Measurements from ENCODE around the gene UNC13C. TPM values are rescaled to one million over a fixed set of nuclear protein-coding genes. Genes with fewer than 3 reads are reported as not detected.

Gene UNC13C
- total RNA-seq, 1 donor from 2014 or later, result 0.21 TPM

DNA sequence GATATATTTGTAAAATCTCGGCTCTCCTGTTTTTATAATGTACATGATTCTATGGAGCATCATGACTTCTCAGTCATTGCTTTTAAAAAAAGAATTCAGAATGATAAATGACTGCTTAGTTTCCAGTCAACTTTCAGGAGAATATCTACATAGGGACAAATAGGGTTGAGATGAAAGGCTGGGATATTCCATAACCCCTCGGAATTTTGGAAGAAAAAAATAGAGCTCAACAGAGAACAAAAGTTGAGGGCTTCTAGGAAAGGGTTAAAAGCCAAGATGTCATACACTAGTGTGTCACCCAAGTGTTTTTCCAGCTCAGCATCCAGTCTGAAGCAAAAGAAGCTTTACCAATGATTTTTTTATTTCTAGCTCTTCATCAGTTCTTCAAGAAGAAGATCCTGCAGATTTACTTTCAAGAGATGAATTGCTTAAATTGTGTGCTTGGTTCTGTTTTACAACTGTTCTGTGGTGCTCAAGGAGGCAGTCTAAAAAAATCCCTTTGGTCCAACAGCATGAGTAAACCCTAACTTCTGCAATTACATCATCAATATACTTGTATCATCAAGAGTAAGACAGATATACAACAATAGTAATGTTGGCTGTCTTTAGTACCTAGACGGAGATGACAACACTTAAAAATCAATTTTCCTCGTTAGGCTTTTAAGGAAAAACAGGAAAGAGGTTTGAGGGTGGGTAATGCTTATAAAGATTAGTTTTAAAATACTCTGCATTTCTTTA is 979 bp downstream of the UNC13C start:
- no peak for DNase-seq (ENCODE audit: low read depth)
- Histone ChIP-seq H3K36me3 (ENCODE audit: control insufficient read depth, insufficient read depth, low read length) (no peaks in the 10 kb centered on the region), H3K4me3 (ENCODE audit: low read depth, low read length) (peak overlapping the region; percentile 36), H3K27me3 (ENCODE audit: control insufficient read depth, insufficient read depth, low read length) (no peaks in the 10 kb centered on the region)
- TF ChIP-seq, protein P1, sequence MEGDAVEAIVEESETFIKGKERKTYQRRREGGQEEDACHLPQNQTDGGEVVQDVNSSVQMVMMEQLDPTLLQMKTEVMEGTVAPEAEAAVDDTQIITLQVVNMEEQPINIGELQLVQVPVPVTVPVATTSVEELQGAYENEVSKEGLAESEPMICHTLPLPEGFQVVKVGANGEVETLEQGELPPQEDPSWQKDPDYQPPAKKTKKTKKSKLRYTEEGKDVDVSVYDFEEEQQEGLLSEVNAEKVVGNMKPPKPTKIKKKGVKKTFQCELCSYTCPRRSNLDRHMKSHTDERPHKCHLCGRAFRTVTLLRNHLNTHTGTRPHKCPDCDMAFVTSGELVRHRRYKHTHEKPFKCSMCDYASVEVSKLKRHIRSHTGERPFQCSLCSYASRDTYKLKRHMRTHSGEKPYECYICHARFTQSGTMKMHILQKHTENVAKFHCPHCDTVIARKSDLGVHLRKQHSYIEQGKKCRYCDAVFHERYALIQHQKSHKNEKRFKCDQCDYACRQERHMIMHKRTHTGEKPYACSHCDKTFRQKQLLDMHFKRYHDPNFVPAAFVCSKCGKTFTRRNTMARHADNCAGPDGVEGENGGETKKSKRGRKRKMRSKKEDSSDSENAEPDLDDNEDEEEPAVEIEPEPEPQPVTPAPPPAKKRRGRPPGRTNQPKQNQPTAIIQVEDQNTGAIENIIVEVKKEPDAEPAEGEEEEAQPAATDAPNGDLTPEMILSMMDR (IDR thresholded peaks at IDR 0.05; ENCODE audit: insufficient read depth, low read length, poor library complexity, severe bottlenecking), result no peak

DNA sequence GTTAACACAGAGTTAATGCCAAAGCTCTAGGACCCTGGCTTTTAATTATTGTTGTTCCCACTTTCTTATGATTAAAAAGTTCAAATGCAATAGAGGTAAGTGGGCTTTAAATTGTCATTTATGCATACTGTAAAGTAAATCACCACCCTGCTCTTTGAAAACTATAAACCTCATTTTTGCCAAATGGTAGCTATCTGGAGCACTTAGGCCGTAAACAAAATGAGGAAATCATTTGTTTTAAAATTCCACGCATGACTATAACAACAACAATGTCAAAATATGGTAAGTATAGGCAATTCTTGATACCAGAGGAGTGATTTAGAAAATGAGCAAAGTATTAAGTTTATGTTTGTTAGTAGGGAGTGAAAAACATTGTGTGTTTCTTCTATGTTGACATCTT is 1.8 kb downstream of the UNC13C start:
- TF ChIP-seq, protein P1 (IDR thresholded peaks at IDR 0.05; ENCODE audit: insufficient read depth, low read length, poor library complexity, severe bottlenecking), result no peak
- Histone ChIP-seq H3K4me3 (ENCODE audit: low read depth, low read length) (no peak overlapping the region), H3K36me3 (ENCODE audit: control insufficient read depth, insufficient read depth, low read length) (no peaks in the 10 kb centered on the region), H3K27me3 (ENCODE audit: control insufficient read depth, insufficient read depth, low read length) (no peaks in the 10 kb centered on the region)
- no peak for DNase-seq (ENCODE audit: low read depth)

DNA sequence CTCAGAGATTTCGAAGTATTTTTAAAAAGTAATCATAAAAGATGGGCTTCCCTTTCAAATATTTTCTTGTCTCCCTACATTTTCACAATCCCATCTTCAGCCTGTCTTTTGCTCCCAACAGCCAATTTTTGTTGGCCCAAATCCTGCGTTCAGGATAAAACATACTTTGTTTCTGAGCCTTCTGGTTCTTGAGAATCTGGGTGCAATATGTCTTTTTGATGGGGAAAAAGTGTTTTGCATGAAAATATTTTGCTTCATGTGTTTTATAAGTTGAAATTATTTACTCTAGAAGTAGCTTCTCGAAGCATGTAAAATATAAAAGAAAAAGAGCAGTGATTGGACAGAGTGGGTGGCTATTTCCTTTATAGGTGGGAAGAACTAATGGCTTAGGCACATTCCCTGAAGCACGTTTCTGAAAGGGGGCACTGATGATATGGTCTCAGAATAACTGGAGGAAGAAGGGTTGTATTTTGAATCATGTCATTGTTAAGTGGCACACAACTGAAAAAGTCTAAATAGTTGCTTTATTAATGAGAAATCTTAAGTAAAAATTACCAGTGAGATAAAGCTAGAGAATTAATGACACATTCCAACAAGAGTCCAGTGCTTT is 3.9 kb downstream of the UNC13C start:
- H3K36me3 ChIP-seq (ENCODE audit: control insufficient read depth, insufficient read depth, low read length), result no peaks in the 10 kb centered on the region
- TF ChIP-seq, protein P1 (IDR thresholded peaks at IDR 0.05; ENCODE audit: insufficient read depth, low read length, poor library complexity, severe bottlenecking), result no peak
- H3K27me3 ChIP-seq (ENCODE audit: control insufficient read depth, insufficient read depth, low read length), result no peaks in the 10 kb centered on the region
- H3K4me3 ChIP-seq (ENCODE audit: low read depth, low read length), result no peak overlapping the region
- no peak for DNase-seq (ENCODE audit: low read depth)

DNA sequence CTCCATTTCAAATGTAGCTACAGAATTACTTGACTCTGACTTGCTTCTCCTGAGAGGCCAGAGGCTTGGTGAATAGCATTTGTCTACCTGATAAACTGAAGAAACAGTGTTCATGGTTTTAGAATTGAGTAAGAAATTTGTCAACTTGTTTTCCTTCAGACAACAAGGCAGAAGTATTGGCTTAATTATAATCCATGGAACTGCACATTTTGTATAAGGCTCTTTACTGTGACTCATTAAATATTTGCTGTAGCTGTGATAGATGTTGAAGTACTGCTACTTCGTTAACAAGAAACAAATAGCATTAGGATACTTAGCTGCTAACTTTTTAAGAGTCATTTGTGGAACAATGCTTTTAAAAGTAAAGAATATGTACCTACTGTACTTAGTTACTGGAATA is 4.6 kb downstream of the UNC13C start:
- H3K27me3 ChIP-seq (ENCODE audit: control insufficient read depth, insufficient read depth, low read length), result no peaks in the 10 kb centered on the region
- H3K36me3 ChIP-seq (ENCODE audit: control insufficient read depth, insufficient read depth, low read length), result no peaks in the 10 kb centered on the region
- DNase-seq (ENCODE audit: low read depth), result no peak
- H3K4me3 ChIP-seq (ENCODE audit: low read depth, low read length), result no peak overlapping the region
- TF ChIP-seq, protein P1 (IDR thresholded peaks at IDR 0.05; ENCODE audit: insufficient read depth, low read length, poor library complexity, severe bottlenecking), result no peak

DNA sequence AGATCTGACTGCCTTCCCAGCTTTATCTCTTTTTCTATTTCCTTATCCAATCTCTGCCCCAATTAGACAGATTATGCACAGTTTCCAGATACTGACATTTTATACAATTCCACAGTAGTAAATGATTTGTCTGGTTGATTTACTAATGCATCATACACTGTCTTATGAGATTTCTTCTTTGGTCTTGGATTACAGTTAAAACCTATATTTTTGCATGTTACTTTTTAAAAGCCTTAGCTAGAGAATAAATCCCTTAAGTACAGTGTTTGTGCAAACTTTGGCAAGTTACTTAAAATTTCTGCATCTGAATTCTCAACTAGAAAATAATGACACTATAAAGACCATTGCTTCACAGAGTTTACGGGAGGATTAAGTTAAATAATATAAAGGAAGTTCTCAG is 6.0 kb downstream of the UNC13C start:
- DNase-seq (ENCODE audit: low read depth), result no peak
- no peaks in the 10 kb centered on the region for H3K27me3 ChIP-seq (ENCODE audit: control insufficient read depth, insufficient read depth, low read length)
- TF ChIP-seq, protein P1 (IDR thresholded peaks at IDR 0.05; ENCODE audit: insufficient read depth, low read length, poor library complexity, severe bottlenecking), result no peak
- H3K4me3 ChIP-seq (ENCODE audit: low read depth, low read length), result no peak overlapping the region
- no peaks in the 10 kb centered on the region for H3K36me3 ChIP-seq (ENCODE audit: control insufficient read depth, insufficient read depth, low read length)
